Measurements from ENCODE around the gene SYT8.

GRCh38 chr11:1866776-1867175 lies 32.0 kb downstream of the SYT8 start:
- TF ChIP-seq, protein P1, sequence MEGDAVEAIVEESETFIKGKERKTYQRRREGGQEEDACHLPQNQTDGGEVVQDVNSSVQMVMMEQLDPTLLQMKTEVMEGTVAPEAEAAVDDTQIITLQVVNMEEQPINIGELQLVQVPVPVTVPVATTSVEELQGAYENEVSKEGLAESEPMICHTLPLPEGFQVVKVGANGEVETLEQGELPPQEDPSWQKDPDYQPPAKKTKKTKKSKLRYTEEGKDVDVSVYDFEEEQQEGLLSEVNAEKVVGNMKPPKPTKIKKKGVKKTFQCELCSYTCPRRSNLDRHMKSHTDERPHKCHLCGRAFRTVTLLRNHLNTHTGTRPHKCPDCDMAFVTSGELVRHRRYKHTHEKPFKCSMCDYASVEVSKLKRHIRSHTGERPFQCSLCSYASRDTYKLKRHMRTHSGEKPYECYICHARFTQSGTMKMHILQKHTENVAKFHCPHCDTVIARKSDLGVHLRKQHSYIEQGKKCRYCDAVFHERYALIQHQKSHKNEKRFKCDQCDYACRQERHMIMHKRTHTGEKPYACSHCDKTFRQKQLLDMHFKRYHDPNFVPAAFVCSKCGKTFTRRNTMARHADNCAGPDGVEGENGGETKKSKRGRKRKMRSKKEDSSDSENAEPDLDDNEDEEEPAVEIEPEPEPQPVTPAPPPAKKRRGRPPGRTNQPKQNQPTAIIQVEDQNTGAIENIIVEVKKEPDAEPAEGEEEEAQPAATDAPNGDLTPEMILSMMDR (IDR thresholded peaks at IDR 0.05 in 8 of 11, conservative IDR thresholded peaks at IDR 0.05 in 3 of 11), result no peak
- TF ChIP-seq POLR2A (IDR thresholded peaks at IDR 0.05) (no peak), POLR2AphosphoS5 (IDR thresholded peaks at IDR 0.05) (peak in 1 of 3 donors; percentile 5)
